OCI-LY3 (cell line): ENCODE data around the gene TBC1D8.

Experiments used
- CTCF ChIP-seq: fragments of 200-600, 300-600 bp; sonication (generic); IDR thresholded peaks from 2 replicates; pipeline ENCODE4 v1.5.1; 2014; ENCODE audit warnings: antibody characterized with exemption, low read length, low read depth
- EZH2phosphoT487 ChIP-seq: fragments of 200-600 bp; shearing (Covaris generic); IDR thresholded peaks from 2 replicates; pipeline ENCODE4 v1.6.1; 2018; ENCODE audit warnings: antibody characterized with exemption, mixed run types, low read depth

GRCh38 chr2:101025561-101025960 is 125.6 kb downstream of the TBC1D8 start:
- TF ChIP-seq CTCF (no peak), EZH2phosphoT487 (no peak)
